Stimulated activated naive CD8-positive, alpha-beta T cell treated with anti-CD3 and anti-CD28 coated beads, Interleukin-15, amount 100 ng/mL, for 72 hours (primary cell): ENCODE results near the gene NOC4L.

Source experiments
- ATAC-seq: fragments of 150-1000 bp; cut with Tn5 transposase; 2 replicates; pipeline ENCODE4 v1.10.0; 2021; ENCODE audit warnings: mild to moderate bottlenecking, moderate library complexity
- DNase-seq, 2 donors: peaks; one replicate each; pipeline ENCODE4 v3.0.0; 2021 to 2022
- H3K27ac Mint-ChIP-seq, 2 donors: one replicate each; pipeline ENCODE4 v1.8.0; 2022; ENCODE audit warnings: mild to moderate bottlenecking in 2 of 2, mixed read lengths in 2 of 2, moderate library complexity in 2 of 2
- H3K27me3 Mint-ChIP-seq: one replicate; pipeline ENCODE4 v1.8.0; 2022; ENCODE audit warnings: mixed read lengths
- H3K4me1 Mint-ChIP-seq: one replicate; pipeline ENCODE4 v1.8.0; 2022; ENCODE audit warnings: mild to moderate bottlenecking, mixed read lengths
- H3K4me3 Mint-ChIP-seq, 2 donors: one replicate each; pipeline ENCODE4 v1.8.0; 2022; ENCODE audit warnings: mild to moderate bottlenecking in 2 of 2, mixed read lengths in 2 of 2, moderate library complexity in 1 of 2
- H3K9me3 Mint-ChIP-seq, 2 donors: one replicate each; pipeline ENCODE4 v1.8.0; 2022; ENCODE audit warnings: mixed read lengths in 2 of 2

Gene NOC4L

GRCh38 chr12:132196873-132197390 is 52.7 kb downstream of the NOC4L start:
- Mint-ChIP-seq H3K4me1 (no peaks in the 10 kb centered on the region), H3K27me3 (peaks cover 1% of the 10 kb centered on the region), H3K27ac (no peak overlapping the region), H3K4me3 (no peak overlapping the region), H3K9me3 (peaks cover 12 to 20% of the 10 kb centered on the region in 2 donors)
- DNase-seq (no peak), ATAC-seq (peak; percentile 6)

GRCh38 chr12:132197581-132198354 is 53.5 kb downstream of the NOC4L start:
- no peak overlapping the region for H3K4me3 Mint-ChIP-seq
- H3K4me1 Mint-ChIP-seq, result no peaks in the 10 kb centered on the region
- no peak for ATAC-seq
- peaks cover 12 to 18% of the 10 kb centered on the region in 2 donors for H3K9me3 Mint-ChIP-seq
- H3K27me3 Mint-ChIP-seq, result peaks cover 9% of the 10 kb centered on the region
- no peak for DNase-seq
- no peak overlapping the region for H3K27ac Mint-ChIP-seq

GRCh38 chr12:132199101-132199500 is 54.8 kb downstream of the NOC4L start:
- Mint-ChIP-seq H3K27me3 (peaks cover 14% of the 10 kb centered on the region), H3K27ac (no peak overlapping the region), H3K4me3 (no peak overlapping the region), H3K9me3 (peaks cover 3 to 5% of the 10 kb centered on the region in 2 donors), H3K4me1 (peaks cover 2% of the 10 kb centered on the region)
- DNase-seq (no peak), ATAC-seq (no peak)

- no peak for DNase-seq
- ATAC-seq, result no peak
- peaks cover 6% of the 10 kb centered on the region for H3K4me1 Mint-ChIP-seq
- H3K9me3 Mint-ChIP-seq, result no peaks in the 10 kb centered on the region
- peaks cover 20% of the 10 kb centered on the region for H3K27me3 Mint-ChIP-seq
- H3K27ac Mint-ChIP-seq, result peak overlapping the region in 1 of 2 donors; percentile 48
- no peak overlapping the region for H3K4me3 Mint-ChIP-seq
Observed at GRCh38 chr12:132199526-132200319, 55.5 kb downstream of the NOC4L start.

- Mint-ChIP-seq H3K27me3 (peaks cover 31% of the 10 kb centered on the region), H3K4me1 (peaks cover 17% of the 10 kb centered on the region), H3K4me3 (no peak overlapping the region), H3K9me3 (no peaks in the 10 kb centered on the region), H3K27ac (no peak overlapping the region)
- ATAC-seq (no peak), DNase-seq (no peak)
Observed at GRCh38 chr12:132200800-132201199, 56.5 kb downstream of the NOC4L start.

GRCh38 chr12:132201391-132202120 is 57.3 kb downstream of the NOC4L start:
- ATAC-seq, result no peak
- Mint-ChIP-seq H3K27me3 (peaks cover 38% of the 10 kb centered on the region), H3K9me3 (no peaks in the 10 kb centered on the region), H3K4me1 (peaks cover 22% of the 10 kb centered on the region), H3K4me3 (no peak overlapping the region), H3K27ac (no peak overlapping the region)
- DNase-seq, result no peak
